SK-N-DZ (cell line): ENCODE measurements around the gene PLEKHA5.
"Not testable (repeated sequence)": the region's sequence is repeated elsewhere in the genome, so short reads cannot be mapped to it uniquely, and the experiment has no call there.

Experiments used
- DNase-seq: peaks from one replicate; pipeline ENCODE4 v3.0.0-alpha.2; 2015; ENCODE audit warnings: low spot score

The PLEKHA5 gene

DNA sequence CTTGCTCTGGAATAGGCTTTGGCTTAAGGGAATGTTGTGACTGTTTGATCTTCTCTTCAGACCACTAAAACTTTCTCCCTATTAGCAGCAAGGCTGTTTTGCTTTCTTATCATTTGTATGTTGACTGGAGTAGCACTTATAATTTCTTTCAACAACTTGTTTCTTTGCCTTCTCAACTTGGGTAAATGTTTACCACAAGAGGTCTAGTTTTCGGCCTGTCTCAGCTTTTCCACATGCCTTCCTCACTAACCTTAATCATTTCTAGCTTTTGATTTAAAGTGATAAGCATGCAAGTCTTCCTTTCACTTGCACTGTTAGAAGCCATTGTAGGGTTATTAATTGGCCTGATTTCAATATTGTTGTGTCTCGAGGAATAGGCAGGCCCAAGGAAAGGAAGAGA is 183.1 kb downstream of the PLEKHA5 start:
- DNase-seq: no peak

DNA sequence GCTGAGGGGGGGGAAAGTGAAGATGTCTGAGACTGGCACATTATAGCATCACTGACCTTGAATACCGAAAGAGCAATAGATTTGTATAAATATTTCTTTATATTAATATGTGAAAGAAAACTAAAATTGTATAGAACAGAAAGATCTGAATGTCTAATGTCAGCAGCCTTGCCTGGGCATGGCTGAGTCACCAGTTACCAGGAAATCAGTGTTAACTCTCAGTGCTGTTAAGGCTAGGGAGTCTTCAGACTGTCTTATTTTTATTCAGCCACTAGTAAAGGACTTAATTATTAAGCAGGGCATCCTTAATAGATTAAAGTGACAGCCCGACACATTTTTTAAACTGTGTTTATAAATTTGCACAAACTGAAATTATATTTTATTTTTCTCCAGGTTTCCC is 186.9 kb downstream of the PLEKHA5 start:
- DNase-seq: no peak

DNA sequence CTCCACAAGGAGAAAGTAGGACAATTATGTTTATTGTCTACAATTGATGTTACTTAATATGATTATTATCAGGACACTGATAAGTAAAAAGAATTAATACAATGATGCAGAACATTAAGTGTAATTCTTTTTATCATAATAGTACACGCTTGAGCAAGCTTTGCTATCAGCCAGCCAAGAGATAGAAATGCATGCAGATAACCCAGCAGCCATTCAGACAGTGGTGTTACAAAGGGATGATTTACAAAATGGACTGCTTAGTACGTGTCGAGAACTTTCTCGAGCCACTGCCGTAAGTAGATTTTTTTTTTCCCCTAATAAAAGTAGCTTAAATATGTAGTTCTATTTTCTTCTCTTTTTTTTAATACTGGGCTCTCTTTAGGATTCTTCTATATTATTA is 192.8 kb downstream of the PLEKHA5 start:
- DNase-seq: no peak

GRCh38 chr12:19323805-19324204 is 194.3 kb downstream of the PLEKHA5 start:
- no peak for DNase-seq

DNA sequence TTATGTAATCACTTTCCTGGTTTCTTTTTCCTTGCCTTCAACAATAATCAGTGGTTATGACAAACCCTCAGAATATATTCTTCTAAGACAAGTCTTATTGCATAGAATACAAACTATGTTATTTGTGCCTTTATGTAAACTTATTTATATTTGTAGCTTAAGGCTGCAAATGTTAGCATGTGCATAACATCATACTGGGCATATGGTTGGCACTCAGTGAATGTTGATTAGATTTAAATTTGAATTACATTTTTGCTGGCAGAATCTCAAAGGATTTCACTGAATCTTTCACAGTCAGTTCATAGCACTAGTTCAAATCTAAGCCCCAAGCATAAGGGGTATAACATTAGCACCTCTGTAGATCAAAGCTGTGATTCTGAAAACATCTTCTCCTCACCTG is 196.6 kb downstream of the PLEKHA5 start:
- DNase-seq: no peak

DNA sequence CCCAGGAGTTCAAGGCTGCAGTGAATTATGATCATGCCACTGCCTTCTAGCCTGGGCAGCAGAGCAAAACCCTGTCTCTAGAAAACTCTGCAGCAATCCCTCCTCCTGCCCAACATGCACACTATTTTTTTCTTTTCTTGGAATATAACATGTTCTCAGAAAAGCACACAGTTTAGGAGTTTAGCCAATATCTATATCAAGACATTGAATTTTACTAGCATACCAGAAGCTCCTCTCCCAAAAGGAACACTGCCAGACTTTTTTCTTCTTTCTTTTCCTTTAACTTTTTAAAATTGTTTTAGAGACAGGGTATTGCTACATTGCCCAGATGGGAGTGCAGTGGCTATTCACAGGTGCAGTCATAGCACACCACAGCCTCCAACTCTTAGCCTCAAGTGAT is 202.7 kb downstream of the PLEKHA5 start:
- no peak for DNase-seq

- no peak for DNase-seq
These were observed 208.9 kb downstream of the PLEKHA5 start for GRCh38 chr12:19338405-19338804.

- DNase-seq: not testable (repeated sequence)
These were observed 221.3 kb downstream of the PLEKHA5 start for GRCh38 chr12:19350850-19351249.

- no peak for DNase-seq
These were observed 221.8 kb downstream of the PLEKHA5 start for GRCh38 chr12:19351346-19351745.

GRCh38 chr12:19369691-19370148 is 240.2 kb downstream of the PLEKHA5 start:
- no peak for DNase-seq

DNA sequence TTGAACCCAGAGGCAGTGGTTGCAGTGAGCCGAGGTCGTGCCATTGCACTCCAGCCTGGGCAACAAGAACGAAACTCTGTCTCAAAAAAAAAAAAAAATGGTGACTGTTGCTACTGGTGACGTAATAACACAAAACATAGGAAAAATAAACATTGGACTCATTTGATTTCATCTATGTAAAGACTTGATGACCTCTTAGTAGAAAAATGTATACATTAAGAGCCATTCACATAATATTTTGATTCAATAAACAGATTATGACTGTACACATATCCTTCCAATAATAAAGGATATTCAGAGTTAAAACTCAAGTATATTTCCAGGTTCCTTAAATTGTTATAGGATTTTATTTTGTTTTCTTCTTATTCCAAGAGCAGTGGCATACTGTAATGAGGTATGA is 244.1 kb downstream of the PLEKHA5 start:
- no peak for DNase-seq

DNA sequence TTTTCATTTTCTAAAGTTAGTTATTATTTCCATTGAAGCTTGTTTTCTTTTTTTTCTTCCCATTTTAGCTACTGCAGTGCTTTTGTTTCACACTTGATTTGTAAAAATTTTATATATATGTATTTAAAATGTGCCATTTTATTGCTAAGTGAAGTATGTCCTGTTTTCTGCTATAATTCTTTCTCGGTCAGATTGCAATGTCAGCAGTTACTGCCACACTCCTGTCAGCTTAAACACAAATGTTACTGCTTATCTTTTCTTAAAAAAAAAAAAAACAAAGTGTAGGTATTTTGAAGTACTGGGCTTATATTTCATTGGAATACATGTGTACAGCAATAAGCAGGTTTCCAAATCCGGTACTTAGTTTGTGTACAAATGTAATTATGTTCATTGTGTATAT is 246.4 kb downstream of the PLEKHA5 start:
- DNase-seq: no peak

DNA sequence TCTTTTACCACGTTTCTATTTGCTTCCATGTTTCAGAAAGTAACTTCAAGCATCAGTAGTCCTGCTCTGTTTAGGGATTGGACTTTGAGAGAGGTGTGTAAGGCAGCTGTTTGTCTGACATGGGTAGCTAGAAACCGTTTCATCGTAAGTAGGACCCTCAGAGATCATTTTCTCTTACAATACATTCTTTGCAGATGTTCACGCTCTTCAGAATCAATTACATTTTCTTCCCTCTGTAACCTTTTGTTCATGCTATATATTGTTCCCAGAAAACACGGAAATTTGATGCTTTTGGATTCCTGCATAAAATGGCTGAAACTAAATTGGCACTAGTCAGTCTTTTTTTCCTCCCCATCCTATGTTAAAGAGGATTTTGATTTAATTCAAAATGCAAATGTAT is 247.2 kb downstream of the PLEKHA5 start:
- DNase-seq: no peak

DNA sequence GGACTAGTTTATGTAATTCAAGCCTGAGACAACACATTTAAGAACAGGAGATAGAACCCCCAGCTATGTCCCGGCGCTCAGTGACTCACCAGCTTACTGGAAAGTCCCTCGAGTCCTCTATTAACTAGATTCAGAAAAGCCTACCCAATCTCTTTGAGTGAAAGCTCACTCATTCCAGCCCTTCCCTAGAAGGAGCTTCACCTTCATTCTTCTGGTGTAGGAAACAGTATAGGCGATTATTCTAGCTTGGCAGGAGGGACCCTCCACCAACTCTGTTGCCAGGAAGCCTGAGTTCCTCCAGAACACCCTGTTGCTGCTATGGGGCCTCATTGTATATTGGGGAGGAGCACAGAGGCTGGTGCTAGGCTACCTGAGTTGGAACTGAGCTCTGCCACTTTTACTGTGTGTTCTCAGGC is 252.6 kb downstream of the PLEKHA5 start:
- DNase-seq: no peak

DNA sequence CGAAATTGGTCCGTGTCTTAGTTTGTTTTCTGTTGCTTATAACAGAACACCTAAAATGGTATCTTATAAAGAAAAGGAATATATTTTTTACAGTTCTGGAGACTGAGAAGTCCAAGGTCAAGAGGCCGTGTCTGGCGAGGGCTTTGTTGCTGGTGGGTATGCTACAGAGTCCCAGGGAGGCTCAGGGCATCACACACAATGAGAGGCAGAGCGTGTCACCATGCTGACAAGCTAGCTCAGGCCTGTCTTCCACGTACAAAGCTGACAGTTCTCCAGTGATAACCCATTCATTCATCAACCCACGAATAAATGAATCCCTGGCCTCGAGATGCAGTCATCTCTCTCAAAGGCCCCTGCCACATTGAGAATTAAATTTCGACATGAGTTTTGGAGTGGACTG is 253.0 kb downstream of the PLEKHA5 start:
- DNase-seq: no peak

DNA sequence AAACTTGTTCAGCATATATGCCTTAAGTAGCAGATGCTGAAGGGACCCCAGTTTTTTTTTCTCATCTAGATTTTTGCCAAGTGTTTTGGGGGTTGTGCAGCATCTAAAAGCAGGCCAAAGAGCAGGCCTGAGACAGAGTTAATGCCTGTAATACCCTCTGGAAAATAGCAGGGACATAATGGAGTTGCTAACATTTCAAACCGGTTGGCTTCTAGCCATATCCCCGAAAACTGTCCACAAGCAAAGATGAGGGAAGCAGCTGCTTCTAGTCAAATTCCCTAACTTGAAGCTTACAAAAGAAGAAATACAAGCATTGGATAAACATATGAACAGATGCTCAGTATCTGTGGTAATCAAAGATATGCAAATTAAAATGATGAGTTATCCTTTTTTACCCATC is 257.6 kb downstream of the PLEKHA5 start:
- no peak for DNase-seq

DNA sequence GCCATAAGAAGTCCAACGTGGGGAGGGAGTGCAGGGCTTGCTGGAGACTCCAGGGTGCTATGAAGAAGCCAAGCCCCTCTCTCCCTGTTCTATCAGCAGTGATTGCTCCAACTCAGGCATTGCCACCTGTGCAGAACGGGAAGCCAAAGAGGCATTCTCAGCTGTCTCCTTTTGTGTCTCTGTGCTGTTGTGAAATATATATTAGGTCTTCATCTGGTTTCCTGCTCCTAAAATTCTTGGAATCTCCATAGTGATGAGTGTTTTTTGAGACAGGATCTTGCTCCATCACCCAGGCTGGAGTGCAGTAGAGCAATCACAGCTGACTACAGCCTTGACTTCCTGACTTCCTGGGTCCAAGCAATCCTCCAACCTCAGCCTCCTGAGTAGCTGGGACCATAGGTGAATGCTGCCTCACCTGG is 258.6 kb downstream of the PLEKHA5 start:
- no peak for DNase-seq

GRCh38 chr12:19390051-19390598 is 260.6 kb downstream of the PLEKHA5 start:
- DNase-seq: no peak

DNA sequence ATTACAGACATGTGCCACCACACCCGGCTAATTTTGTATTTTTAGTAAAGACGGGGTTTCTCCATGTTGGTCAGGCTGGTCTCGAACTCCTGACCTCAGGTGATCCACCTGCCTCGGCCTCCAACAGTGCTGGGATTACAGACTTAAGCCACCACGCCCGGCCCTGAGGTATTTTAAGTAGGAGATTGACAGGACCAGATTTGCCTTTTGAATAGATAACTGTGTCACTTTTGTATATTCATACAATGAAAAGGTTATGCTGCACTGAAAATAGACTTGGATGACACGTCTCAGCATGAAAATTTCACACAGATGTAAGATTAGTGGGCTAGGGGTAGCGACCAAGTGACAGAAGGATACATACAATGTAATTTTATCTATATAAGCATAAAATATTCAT is 263.1 kb downstream of the PLEKHA5 start:
- not testable (repeated sequence) for DNase-seq

DNA sequence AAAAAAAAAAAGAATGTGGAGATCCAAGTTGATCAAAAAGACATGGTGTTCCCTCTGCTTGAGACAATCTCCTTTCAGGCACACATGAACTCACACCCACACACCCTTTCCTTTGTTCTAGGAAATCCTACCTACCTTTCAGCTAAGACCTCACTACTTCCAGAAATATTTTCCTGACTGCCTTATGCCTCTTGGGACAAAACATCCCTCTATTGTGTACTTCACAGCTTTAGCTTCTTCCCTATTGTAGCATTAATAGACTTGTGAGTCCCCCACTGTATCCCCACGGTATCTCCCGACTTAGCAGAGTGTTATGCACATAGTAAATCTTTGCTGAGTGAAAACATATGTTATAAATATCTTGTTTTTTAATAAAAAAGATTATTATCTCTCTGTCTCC is 264.9 kb downstream of the PLEKHA5 start:
- no peak for DNase-seq

DNA sequence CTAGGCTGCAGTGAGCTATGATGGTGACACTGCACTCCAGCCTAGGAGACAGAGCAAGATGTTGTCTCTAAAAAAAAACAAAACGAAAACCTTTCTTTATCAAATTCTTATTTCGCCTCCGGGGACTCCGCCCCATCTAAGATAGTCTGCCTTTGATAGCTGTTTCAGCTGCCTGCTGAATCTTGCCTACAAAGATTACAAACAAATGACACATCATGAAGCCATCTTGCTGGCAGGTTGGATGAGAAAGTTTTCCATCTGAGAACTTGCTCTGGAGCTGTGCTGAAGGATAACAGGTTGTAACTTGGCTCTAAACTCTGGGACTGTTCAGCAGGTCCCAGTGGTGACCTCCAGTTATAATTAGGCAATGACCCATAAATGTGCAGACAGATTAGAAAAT is 268.0 kb downstream of the PLEKHA5 start:
- no peak for DNase-seq

- no peak for DNase-seq
These were observed 269.1 kb downstream of the PLEKHA5 start for GRCh38 chr12:19398376-19399363.
